ENCODE results near the gene C14orf93.

Gene C14orf93, protein sequence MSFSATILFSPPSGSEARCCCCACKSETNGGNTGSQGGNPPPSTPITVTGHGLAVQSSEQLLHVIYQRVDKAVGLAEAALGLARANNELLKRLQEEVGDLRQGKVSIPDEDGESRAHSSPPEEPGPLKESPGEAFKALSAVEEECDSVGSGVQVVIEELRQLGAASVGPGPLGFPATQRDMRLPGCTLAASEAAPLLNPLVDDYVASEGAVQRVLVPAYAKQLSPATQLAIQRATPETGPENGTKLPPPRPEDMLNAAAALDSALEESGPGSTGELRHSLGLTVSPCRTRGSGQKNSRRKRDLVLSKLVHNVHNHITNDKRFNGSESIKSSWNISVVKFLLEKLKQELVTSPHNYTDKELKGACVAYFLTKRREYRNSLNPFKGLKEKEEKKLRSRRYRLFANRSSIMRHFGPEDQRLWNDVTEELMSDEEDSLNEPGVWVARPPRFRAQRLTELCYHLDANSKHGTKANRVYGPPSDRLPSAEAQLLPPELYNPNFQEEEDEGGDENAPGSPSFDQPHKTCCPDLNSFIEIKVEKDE

DNA sequence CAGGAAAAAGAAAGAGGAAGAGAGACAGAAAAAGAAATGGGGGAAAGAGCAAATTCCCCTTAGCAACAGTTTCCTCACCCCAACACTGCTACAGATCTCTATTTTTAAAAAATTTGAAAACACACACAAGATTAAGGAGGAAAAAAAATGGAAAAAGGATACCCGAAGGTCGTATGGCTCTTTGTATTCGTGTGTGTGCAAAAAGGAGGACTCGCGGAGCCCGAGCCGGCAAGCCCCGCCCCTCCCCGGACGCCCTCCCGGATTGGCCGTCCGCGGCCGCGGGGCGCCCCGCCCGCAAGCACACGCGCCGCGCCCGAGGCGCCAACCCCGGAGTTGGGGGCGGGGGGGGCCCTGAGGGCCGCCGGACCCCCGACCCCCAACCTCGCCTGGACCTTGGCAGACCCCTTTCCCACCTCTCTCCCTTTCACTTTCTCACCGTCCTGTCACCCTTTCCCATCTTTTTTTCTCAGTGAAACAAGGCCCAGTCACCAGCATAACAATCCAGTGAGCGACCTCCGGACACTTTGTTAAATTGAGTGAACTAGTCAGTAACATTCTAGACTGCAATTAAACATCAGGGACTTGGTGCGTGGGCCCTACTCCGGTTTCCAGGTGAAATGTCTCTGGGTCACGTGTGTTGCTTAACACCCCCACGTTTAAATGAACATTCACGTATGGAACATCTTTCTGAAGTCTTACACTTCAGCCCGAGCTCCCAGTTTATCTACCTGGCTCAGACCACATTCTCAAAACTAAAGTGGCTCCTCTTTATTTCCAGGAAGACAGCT is at the start of gene C14orf93:
Gene C14orf93, minus strand, starts transcription at position 205 of the 788 bp plus-strand sequence. CDS start 11,120 bp downstream, outside the sequence.
- DNase-seq (ENCODE audit: low spot score) = peak; percentile 77

GRCh38 chr14:23058654-23059504 is 48.9 kb upstream of the C14orf93 start:
- DNase-seq (ENCODE audit: low spot score) = no peak

DNA sequence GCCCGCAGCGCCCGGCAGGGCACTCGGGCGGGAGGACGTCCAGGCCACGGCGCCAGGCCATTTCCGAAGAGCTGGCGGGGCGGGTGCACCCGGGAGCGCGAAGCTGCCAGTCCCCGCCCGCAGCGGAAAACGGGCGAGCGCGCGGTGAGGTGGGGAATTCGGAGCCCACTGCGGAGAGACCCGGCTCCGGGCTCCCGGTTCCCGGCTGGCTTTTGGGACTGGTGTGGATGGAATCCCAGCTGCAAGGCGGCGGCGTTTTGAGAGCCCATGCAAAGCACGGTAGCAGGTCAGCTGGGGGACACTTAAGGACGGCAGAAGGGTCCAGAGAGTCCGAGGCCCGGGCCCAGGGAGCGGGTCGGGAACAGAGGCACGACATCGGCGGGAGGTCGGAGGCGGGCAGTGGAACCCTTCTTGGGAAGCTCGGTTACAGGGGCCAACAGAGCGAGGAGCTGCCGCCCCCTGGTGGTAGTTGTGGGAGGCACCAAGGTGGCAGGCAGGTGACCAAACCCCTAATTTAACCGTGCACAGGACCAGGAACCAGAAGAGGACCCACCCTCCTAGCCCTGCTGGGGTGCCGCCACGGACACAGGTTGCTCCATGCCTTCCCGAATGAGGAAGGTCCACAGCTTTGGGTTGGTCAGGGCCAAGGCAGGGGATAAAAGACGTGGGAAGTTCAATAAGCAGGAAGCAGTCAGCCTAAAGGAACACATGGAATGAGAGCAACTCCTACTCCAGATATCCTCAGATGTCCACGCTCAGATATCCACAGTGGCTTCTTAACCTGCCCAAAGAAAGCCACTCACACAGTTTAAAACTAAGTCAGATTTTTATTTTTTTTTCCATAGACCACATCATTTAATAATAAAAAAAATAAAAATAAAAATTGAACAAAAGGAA is 48.1 kb upstream of the C14orf93 start:
- peak; percentile 87 for DNase-seq (ENCODE audit: low spot score)

DNA sequence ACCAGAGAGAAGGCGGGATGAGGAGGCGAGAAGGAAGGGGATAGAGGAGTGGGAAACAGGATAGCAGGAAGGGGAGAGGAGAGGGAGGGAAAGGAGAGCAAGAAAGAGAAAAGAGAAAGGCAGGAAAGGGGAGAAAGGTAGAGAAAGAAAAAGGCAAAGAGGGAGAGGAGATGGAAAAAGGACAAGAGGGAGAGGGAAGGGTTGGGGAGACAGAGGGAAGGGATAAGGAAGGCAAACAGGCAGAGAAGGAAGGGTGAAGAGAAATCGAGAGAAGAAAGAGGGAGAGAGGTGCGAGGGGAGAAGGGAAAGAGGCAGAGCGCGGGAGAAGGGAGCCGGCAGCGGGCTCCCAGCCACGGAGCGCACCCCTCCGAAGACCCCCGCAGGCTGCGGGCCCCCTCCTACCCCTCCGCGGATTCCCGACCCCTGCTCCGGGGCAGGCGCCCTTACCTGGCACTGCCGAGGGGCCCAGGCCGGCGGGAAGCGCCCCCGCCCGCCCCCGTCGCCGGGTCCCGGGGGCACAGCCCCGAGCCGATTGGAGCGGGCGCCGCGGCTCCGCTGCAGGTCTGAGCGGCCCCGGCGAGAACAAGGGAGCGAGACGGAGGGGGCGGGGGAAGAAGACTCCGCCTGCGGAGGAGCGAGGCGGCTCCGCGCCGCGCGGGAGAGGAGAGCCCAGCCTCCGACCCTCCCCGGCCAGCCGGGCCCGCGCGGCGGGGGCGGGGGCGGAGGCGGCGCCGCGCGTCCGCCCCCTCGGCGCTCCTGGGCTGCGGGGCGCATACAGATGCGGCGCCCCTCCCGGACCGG is 47.2 kb upstream of the C14orf93 start, which contains the start of gene CDH24:
Gene CDH24, minus strand, starts transcription at position 565 of the 801 bp plus-strand sequence. CDS start 1,787 bp downstream, outside the sequence.
- DNase-seq (ENCODE audit: low spot score) = peak; percentile 67

DNA sequence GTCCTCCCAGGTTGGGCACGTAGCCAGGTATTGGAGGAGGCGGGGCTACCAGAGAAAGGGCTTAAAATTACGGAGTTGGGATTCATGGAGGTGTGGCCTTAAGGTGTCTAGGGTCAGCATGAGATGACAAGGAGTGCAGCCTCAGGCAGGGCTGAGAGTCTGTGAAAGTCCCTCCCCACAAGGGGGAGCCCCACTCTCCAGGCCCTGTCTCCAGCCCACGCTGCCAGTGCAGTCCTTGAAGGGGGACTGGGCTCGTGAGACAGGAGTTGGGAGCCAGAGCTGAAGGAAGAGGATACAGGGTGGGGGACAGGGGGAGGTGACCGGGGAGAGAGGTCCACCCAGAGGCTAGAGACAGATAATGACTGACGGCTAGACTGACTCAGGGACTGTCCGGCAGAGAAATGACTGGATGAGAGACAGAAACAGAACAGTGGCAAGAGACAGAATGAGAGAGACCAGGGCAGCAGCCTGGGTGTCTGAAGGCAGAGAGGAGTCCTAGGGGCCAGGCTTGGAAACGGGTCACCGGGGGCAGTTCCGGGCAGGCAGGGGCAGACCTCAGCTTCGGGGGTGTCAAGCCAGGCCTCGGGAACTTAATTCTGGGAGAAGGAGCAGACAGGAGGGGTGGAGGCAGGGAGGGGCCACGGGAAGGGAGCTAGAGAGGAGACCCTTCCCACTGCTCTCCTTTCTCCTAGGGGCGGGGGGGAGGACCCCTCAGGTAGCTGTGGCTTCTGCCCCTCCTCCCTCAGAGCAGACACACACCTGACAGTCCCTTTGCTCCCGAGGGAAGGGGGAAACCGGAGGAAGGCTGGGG is 46.4 kb upstream of the C14orf93 start:
- DNase-seq (ENCODE audit: low spot score) = peak; percentile 69

DNA sequence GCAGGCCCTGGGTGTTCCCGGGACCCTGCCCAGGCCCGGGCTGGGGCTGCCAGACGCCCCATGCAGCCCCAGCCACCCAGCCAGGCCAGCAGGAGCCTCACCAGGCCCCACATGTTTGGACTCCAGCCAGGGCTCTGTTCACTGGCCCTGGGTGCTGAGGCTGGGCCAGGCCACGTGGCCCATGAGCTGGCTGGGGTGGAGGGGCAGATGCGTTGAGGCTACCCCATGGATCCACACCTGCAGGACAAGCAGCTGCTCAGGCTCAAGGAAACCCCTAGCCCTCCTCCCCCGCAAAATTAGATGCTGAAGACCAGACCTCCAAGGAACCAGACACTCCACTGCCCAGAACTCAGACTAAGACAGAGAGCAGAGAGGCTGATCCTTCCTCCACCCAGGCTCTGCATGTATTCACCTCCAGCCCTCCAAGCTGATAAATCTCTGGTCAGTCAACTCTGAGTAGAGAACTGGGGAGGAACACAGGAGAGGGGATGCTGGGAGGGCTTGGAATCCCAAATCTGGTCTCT is 45.7 kb upstream of the C14orf93 start:
- no peak for DNase-seq (ENCODE audit: low spot score)

- DNase-seq (ENCODE audit: low spot score) = no peak
These were observed 45.2 kb upstream of the C14orf93 start for GRCh38 chr14:23055147-23055550.

DNA sequence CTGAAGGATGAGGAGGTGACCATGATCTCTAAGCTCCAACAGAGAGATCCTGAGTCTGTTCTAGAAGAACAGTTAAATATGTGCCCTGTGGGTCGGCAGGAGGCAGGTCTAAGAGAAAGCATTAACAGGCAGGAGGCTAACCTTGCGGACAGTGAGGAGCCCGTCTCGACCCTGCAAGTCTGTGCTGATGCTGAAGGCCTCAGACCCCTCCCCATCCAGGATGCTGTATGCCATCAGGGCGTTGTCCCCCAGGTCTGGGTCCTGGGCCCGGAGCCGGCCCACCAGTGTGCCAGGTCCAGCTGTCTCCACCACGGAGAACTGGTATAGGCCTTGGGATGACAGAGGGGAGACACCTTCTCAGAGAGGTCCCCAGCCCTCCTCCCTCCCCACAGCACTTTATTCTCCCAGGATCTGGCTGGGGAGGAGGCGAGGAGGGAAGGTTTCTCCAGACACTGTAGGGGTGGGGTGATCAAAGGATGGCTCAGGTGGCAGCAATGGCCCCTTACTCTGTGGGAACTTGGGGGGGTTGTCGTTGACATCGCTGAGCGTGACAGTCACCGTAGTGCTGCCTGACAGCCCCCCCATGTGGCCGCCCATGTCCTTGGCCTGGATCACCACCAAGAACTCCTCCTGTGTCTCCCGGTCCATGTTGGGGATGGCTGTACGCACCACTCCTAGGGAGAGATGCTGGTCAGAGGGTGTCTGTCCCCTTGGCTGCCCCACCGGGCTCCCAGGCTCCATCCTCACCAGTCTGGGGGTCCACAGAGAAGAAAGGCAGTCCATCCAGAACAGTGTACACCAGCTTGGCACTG is 44.3 kb upstream of the C14orf93 start:
- peak; percentile 18 for DNase-seq (ENCODE audit: low spot score)

GRCh38 chr14:23053426-23053825 is 43.5 kb upstream of the C14orf93 start:
- no peak for DNase-seq (ENCODE audit: low spot score)

DNA sequence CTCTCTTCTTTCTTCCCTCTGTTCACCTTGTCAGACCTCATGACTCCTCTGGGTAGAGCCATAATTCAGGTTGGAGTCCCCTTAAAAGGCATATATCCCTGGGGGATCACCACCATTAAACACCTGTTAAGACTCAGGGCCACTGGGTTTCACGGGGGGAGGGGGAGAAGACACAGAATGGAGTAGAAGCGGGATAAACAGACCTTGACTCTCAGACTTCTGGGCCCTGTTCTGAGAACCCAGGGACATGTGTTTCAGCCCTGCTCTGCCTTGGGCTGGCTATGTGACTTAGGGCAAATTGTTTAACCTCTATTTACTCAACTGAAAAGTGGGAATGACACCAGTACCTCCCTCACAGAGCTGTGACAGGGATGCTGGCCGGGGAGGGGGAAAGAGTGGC is 42.7 kb upstream of the C14orf93 start:
- DNase-seq (ENCODE audit: low spot score) = no peak

DNA sequence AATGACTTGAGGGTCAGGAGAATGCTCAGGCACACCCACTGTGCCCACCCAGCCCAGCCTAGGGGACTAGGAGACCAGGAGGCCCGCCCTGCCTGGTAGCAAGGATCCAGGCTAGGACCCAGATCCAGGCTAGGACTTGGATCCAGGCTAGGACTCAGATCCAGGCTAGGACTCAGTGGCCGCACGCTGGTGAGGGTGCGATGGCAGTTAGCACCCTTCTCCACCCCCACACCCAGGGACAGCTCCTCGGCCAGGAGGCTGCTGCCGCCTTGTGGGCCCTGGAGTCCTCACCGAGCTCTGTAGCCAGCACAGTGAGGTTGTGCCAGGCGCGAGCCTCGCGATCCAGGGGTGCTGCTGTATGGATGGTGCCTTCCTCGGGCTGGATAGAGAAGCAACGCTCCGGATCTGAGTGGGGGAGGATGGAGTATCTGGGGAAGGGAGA is 42.3 kb upstream of the C14orf93 start:
- no peak for DNase-seq (ENCODE audit: low spot score)

- DNase-seq (ENCODE audit: low spot score) = no peak
These were observed 41.5 kb upstream of the C14orf93 start for GRCh38 chr14:23051141-23052057.

DNA sequence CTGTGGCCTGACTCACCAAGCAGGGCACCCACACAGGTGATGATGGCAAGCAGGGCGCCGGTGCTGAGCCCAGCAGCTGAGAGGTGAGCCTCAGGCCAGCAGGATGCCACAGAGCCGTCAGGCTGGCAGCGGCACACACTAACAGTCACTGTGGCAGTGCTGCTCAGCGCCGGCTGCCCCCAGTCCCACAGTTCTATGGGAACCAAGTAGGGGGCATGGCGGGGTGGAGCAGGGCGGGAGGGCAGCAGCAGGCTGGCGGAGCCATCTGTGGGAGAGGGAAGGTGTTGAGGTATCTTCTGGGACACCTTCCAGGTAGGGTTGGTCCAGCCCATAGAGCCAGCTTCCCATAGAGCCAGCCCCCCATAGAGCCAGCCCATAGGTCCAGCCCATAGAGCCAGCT is 39.1 kb upstream of the C14orf93 start:
- no peak for DNase-seq (ENCODE audit: low spot score)

DNA sequence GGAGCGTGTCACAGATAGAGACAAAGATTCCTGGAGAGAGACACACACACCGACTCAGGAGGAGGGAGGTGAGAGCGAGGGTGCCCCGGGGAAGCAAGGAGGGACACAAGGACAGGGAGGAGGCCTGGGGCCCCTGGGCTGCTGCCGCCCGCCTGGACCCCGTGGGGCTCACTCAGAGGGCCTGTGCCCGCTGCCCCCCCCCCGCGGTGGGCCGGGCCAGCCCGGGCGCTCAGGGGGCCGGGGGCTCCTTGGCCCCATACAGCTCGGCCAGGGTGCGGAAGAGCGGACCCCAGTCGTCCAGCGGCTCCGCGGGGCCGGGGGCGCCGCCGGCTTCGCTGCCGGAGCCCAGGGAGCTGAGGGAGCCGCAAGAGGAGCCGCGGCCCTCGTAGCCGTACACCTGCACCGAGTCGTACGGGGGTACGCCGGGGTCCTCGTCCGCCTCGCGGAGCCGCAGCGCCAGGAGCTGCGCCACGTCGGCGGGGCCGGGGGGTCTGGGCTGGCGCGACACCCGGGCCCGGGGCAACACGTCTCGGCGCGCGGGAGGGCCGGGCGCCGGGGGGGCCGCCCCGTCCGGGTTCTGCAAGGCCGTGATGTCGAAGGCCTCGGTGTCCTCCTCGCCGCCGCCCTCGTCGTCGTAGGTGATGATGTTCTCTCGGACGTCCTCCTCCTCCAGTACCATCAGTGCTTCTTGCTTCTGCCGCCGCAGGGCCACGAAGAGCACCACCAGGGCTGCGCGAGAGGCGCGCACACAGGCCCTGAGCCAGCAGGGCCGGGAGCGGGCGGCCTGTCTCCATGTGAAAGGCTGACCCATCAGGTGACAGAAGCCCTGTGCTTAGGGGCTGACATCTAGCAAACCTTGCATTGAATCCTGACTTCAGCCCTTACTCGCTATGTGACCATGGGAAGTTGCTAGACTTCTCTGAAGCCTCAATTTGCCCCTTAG is 38.1 kb upstream of the C14orf93 start:
- no peak for DNase-seq (ENCODE audit: low spot score)

GRCh38 chr14:23047034-23047634 is 37.2 kb upstream of the C14orf93 start:
- no peak for DNase-seq (ENCODE audit: low spot score)

Measured in CD4-positive, alpha-beta T cell treated with Interleukin-2 at 100 ng/mL for 4 hours (primary cell).